Colon (tissue), 2 donors: Measurements from ENCODE around the gene KRTAP29-1.
"Not testable (repeated sequence)": the region's sequence is repeated elsewhere in the genome, so short reads cannot be mapped to it uniquely, and the experiment has no call there.

Source experiments
- FAIRE-seq: peaks from 2 replicates; lab custom pipeline; 2012; peaks lifted over from hg19 to GRCh38; lab: Jason Lieb, UNC
- donor health status: control.
- donor health status: control.

Gene KRTAP29-1, protein sequence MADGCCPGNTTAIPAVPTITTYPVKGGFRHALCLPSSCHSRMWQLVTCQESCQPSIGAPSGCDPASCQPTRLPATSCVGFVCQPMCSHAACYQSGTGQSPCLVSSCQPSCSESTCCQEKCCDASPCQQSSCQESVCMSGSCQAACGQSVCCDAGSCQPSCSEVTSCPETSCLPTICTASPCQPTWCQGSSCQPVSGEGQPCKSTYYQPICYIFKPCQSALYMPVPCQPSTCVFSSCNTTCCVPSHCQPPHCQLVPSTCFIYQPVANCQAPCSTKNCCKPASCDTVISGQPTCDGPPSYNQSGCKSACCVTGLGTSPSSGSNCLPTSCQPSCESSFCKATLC

GRCh38 chr17:41301916-41302901, at the start of gene KRTAP29-1:
TSS of gene KRTAP29-1 (minus strand) at chr17:41302851. CDS start at chr17:41302851, 0 bp downstream.
- no peak for FAIRE-seq

- FAIRE-seq = no peak
These were observed 48.5 kb upstream of the KRTAP29-1 start for GRCh38 chr17:41351177-41351576.

DNA sequence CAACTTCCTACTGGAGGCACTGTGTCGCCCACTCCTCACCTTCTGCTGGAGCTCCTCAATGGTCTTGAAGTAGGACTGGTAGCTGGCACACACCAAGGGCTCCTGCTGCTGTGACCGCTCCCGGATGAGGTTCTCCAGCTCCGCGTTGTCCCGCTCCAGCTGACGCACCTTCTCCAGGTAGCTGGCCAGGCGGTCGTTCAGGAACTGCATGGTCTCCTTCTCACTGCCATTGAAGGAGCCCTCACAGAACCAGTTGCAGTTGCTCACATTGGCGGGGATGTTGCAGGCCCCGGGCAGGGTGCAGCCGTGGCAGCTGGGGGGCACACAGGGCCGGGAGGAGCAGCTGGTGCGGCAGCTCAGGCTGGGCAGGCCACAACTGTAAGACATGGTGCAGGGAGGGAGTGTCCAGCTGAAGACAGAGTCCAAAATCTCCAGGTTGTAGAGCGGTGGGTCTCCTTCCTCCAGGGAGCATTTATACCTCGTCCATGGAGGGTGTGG, 47.8 kb upstream of the KRTAP29-1 start, which contains the start of gene KRT33A:
KRT33A (minus strand) TSS at position 448 of the 498 bp plus-strand sequence; CDS start at position 387, 61 bp downstream.
- not testable (repeated sequence) for FAIRE-seq

GRCh38 chr17:41347869-41348760, 45.5 kb upstream of the KRTAP29-1 start:
- FAIRE-seq = no peak

- not testable (repeated sequence) for FAIRE-seq
These were observed 43.8 kb upstream of the KRTAP29-1 start for GRCh38 chr17:41346421-41346820.

GRCh38 chr17:41345992-41346391, 43.3 kb upstream of the KRTAP29-1 start:
- FAIRE-seq = no peak

DNA sequence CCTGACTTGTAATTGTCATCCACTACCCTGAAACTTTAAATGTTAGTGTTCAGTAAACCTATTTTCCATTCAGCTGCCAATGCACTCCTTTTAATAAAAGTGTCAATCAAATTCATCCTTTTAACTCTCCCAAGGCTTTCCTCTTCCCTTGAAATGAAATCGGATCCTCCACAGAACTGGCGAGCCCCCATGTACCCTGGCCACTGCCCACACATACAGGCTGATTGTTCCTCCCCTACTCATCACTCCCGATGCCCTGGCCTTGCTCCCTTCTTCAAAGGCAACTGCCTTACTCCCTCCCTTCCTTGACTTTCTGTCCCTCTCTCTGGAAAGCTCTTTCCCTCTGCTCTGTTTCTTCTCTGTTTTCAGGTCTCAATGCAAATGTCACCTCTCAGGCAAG, 40.4 kb upstream of the KRTAP29-1 start:
- FAIRE-seq = no peak

- no peak for FAIRE-seq
These were observed 38.5 kb upstream of the KRTAP29-1 start for GRCh38 chr17:41340934-41341861.

DNA sequence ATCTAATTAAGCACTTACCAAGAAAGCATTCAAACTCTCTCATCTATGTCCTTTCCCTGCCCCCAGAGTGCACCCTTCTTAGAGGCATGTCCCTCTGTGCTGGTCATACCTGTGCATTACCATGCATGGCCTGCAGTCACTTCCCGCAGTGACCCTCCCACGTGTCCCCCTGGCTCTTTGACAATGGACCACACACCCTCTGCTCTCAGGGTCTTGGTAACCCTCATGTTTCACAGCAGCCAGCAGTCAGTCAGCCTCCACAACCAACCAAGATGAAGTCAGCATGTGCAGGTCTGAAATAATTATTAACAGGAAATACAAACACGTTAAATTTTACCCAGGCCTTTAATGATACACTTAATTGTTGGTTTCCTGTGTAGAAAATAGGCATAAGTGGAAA, 37.8 kb upstream of the KRTAP29-1 start:
- FAIRE-seq = no peak

DNA sequence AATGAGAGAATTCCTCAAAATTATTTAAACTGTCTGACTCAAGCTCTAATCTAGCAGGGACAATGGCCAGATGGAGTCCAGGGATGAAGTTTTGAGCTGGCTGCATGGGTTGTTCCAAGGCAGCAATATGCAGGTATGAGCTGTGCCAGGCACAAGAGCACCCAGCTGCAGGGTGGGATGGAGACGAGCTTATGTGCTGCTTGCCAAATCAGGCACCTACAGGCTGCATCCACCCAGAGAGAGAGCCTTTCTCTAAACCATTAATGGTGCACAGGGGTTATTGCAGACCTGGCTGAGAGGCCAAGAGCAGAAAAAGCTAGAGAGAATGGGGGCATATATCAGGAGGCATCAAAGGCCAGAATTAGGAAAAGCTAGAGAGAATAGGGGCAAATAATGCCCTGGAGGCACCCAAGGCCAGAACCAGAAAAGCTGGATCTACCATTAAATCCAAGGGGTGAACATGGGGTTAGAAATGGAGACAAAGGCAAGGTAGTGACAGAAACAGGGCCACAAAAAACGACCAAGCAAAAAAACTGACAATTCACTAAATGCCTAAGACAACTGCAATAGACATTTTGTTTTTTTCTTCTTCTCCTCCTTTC, 37.0 kb upstream of the KRTAP29-1 start:
- no peak for FAIRE-seq

GRCh38 chr17:41338961-41339485, 36.4 kb upstream of the KRTAP29-1 start:
- FAIRE-seq = no peak

GRCh38 chr17:41335747-41336146, 33.1 kb upstream of the KRTAP29-1 start:
- FAIRE-seq = no peak

DNA sequence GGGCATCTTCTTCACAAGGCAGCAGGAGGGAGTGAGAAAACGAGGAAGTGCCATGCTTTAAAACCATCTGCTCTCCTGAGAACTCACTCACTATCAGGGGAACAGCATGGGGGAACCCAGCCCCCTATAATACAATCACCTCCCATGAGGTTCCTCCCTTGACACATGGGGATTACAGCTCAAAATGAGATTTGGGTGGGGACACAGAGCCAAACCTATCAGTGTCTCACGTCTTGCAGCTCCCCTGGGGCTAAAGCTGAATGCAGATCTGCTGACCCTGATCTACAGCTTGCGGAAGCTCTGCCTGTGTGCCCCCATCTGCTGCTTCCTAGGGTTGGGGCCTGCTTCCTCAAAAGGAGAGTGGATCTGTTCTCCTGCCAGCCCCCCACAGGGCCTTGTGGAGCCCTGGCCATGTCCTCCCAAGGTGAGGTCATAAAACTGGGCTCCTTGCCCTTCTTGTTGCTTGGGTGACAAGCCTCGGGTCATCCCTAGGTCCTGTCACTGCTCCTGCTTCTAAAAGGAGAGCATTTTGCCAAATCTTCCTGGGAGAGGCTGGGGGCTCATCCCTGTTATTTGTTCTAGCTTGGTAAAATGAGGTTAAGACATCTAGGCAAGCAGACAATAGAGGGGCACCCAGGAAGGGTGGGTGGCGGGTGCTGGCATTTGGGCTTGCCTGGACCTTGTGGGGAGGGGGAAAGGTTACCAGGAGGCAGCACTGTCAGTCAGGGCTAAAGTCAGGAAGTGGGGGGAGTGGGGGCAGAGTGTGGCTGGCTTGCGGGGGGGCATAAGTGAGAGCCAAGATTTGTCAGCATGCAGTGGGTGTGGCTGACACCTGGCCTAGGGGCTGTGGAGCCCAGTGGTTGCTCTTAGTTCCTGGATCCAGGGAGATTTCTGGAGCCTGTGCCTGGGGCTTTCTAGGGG, 32.0 kb upstream of the KRTAP29-1 start:
- no peak for FAIRE-seq

GRCh38 chr17:41333836-41334235, 31.2 kb upstream of the KRTAP29-1 start:
- no peak for FAIRE-seq

- FAIRE-seq = no peak
These were observed 30.4 kb upstream of the KRTAP29-1 start for GRCh38 chr17:41333098-41333497.

DNA sequence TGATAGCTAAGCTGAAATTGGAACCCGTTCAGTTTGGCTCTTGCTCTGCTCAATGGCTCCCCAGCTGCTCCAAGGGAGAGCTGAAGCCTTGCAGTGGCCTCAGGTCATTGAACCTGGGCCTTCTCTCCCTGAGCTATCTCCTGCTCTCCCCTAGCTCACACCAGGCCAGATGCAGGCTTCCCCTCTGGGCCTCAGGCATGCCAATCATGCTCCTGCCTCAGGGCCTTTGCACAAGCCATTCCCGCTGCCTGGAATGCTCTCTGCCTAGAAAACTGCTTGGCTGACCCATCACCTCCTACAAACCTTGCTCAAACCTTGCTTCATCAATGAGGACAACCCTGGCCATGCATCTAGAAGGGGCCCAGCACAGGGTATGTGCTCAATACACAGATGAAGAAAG, 29.6 kb upstream of the KRTAP29-1 start:
- FAIRE-seq = no peak

DNA sequence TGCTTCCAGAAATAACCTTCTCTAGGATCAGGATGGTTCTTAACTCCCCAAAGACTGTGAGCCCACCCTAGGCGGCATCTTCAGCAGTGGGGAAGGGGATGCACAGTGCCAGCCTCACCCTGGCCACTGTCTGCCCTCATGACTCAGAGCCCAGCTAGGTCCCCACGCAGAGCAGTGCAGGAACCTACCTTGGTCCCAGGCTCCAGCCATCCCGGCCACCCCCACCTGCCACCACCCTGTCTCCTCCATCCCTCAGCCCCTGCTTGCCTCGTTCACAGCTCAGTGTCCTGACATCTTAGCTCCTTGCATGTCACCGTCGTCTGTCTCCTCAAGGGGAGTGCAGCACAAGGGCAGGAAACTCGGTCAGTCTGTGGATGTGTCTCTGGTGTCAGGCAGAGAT, 29.0 kb upstream of the KRTAP29-1 start:
- FAIRE-seq = no peak

DNA sequence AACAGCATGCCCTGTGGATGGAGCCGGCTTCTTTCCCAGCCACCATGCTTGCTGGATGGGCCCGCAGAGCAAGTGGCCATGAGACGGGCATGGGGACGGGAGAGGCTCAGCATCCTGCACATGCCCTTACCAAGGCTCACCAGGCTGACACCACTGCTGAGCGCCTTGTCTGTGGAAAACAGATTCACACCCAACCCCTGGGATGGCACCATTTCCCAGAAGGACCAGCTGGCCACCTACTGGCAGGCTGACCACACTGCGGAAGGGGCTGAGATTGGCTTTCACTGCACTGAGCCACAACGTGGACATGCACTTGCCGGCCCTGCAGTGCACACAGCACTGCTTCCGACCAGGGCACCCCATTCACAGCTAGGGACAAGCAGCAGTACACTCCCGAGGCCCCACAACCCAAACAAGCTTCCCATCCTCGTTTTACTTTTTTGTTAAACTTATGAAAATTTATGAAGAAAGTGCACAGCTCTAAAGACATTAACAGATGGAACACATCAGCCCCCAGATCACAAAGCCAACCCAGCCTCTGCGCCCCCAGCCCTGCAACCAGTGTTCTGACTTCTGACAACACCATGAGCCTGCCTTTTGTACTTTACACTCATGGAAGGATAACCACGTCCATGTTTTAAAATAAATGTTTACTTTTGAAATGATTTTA, 26.8 kb upstream of the KRTAP29-1 start:
- FAIRE-seq = no peak
